GM21528 (cell line): ENCODE data around the gene BZW1.

ENCODE experiments used
- ATAC-seq: cut with Tn5 transposase; IDR thresholded peaks from one replicate; pipeline ENCODE4 v1.9.1; 2021; ENCODE audit warnings: mild to moderate bottlenecking, moderate library complexity; ENCODE audit not compliant: unreplicated experiment, low FRiP score

The BZW1 gene

GRCh38 chr2:200828572-200829257 is 17.0 kb downstream of the BZW1 start:
- ATAC-seq = no peak

- ATAC-seq = no peak
These were observed 17.5 kb downstream of the BZW1 start for GRCh38 chr2:200829258-200829655.

GRCh38 chr2:200834701-200835100 is 23.0 kb downstream of the BZW1 start:
- no peak for ATAC-seq

- no peak for ATAC-seq
These were observed 27.8 kb downstream of the BZW1 start for GRCh38 chr2:200839513-200839912.

GRCh38 chr2:200843993-200844948 is 32.6 kb downstream of the BZW1 start:
- ATAC-seq = no peak

GRCh38 chr2:200845194-200845593 is 33.5 kb downstream of the BZW1 start:
- no peak for ATAC-seq

- ATAC-seq = no peak
These were observed 34.1 kb downstream of the BZW1 start for GRCh38 chr2:200845669-200846325.

- no peak for ATAC-seq
These were observed 35.6 kb downstream of the BZW1 start for GRCh38 chr2:200847269-200847668.

- no peak for ATAC-seq
These were observed 36.2 kb downstream of the BZW1 start for GRCh38 chr2:200847939-200848338.

GRCh38 chr2:200850512-200851256 is 39.0 kb downstream of the BZW1 start:
- no peak for ATAC-seq

GRCh38 chr2:200851398-200852248 is 39.9 kb downstream of the BZW1 start:
- no peak for ATAC-seq

GRCh38 chr2:200852605-200853004 is 40.9 kb downstream of the BZW1 start:
- no peak for ATAC-seq

- ATAC-seq = no peak
These were observed 45.1 kb downstream of the BZW1 start for GRCh38 chr2:200856806-200857205.

- ATAC-seq = no peak
These were observed 48.5 kb downstream of the BZW1 start for GRCh38 chr2:200860092-200860795.

- no peak for ATAC-seq
These were observed 50.0 kb downstream of the BZW1 start for GRCh38 chr2:200861617-200862155.

- no peak for ATAC-seq
These were observed 50.9 kb downstream of the BZW1 start for GRCh38 chr2:200862532-200863000.

GRCh38 chr2:200863782-200864175 is 52.1 kb downstream of the BZW1 start:
- ATAC-seq = no peak

GRCh38 chr2:200864176-200865034 is 52.7 kb downstream of the BZW1 start, which contains the start of gene CLK1:
Gene CLK1 (minus strand): TSS chr2:200864658. CDS start chr2:200861862, 2,796 bp downstream.
- ATAC-seq = peak; percentile 89
